ENCODE data around the gene PABPN1. TPM values are rescaled to one million over a fixed set of nuclear protein-coding genes. Genes with fewer than 3 reads are reported as not detected.

The PABPN1 gene
- 140 to 168 TPM (median 158 TPM) in 5 replicates for total RNA-seq (2022; extraction: Qiagen RNA extraction; ENCODE audit: low read depth)

GRCh38 chr14:23320584-23321571 lies at the start of gene PABPN1:
Gene PABPN1 (plus strand): TSS chr14:23321457. CDS start chr14:23321470, 13 bp downstream.

DNA sequence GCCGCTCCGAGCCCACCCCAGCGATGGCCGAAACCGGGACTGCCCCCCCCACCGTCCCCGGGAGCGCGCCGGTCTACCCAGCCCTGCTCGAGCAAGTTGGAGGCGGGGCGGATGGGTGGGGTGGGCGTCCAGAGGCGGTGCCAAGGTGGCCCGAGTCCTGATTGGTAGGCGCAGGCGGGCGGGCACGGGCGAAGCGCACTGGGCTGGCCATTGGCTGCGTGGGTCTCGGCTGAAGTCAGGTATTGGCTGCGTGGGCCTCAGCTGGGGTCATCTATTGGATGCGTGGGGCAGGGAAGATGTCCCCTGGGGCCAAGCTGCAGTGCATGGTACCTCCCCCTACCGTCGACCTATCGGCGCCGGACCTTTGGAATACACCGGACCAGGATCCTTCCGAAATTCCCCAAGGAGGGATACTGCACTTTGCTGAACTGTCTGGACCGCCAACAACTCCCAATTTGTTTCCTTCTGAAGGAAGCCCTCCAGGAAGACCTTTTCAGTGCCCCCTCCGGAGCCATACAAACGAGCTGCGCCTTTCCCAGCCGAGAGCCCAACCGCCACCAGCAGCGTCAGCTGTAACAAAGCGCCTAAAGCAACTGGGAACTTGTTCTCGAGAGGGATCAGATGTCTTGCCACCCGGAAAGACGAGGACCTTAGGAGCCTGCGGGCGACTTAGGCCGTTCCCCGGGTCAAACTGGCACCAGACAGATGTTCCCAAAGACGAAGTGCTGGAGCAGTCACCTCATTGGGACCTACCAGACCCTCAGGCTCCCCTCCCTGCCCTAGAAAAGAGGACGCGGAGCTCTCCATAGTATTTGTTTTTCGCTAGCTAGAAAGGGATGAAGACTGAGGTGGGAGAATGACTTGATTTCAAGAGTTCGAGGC lies 35.0 kb upstream of the PABPN1 start, which contains the start of gene HOMEZ:
TSS of gene HOMEZ (minus strand) at position 113 of the 882 bp plus-strand sequence. CDS start 180 bp downstream, outside the sequence.

DNA sequence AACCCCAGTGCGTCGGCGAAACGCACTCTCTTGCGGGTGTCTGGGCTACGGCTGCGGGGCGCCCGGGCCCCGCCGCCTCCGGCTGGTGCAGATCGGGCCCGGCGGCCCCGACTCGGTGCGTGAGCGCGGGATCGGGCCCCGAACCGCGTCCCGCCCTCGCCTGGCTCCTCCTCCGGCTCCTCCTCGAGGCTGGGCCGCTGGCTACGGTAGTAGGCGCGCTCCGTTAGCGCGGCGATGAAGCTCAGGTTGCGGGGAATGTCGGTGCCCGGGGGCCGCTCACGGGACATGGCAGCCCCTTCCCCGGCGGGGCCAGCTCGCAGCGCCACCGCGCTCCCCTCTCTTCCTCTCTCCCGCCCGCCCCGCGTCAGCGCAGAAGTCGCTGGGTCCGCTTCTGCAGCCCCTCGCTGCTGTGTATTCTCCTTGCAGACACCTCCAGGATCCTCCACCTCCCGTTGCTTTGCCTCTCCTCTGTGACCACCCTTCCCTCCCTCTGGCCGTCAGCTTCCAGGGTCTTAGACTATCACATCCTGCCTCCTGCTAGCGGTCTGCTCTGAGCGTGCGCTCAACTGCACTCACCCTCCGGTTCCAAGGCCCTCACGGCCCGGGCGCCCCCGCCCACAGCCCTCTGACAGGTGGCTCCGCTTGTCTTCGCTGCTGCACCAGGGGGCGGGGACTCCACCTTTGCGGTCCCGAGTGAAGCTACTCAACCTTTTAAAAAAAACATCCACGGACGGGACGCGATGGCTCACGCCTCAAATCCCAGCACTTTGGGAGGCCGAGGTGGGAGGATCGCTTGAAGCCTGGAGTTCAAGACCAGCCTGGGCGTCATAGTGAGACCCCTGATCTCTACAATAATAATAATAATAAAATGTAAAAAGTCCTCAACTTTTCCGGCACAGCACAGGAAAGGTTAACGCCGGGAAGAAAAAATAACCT lies 18.7 kb upstream of the PABPN1 start, which contains the start of gene PPP1R3E:
TSS of gene PPP1R3E (minus strand) at position 570 of the 936 bp plus-strand sequence. CDS start at position 287, 283 bp downstream.

GRCh38 chr14:23306412-23307145 lies 14.7 kb upstream of the PABPN1 start, which contains the start of gene BCL2L2:
Gene BCL2L2 (plus strand): TSS chr14:23306833. CDS start chr14:23307768, 935 bp downstream.

GRCh38 chr14:23352506-23353432 lies 31.5 kb downstream of the PABPN1 start, which contains the start of gene SLC22A17:
Gene SLC22A17 (minus strand): TSS chr14:23352887.

DNA sequence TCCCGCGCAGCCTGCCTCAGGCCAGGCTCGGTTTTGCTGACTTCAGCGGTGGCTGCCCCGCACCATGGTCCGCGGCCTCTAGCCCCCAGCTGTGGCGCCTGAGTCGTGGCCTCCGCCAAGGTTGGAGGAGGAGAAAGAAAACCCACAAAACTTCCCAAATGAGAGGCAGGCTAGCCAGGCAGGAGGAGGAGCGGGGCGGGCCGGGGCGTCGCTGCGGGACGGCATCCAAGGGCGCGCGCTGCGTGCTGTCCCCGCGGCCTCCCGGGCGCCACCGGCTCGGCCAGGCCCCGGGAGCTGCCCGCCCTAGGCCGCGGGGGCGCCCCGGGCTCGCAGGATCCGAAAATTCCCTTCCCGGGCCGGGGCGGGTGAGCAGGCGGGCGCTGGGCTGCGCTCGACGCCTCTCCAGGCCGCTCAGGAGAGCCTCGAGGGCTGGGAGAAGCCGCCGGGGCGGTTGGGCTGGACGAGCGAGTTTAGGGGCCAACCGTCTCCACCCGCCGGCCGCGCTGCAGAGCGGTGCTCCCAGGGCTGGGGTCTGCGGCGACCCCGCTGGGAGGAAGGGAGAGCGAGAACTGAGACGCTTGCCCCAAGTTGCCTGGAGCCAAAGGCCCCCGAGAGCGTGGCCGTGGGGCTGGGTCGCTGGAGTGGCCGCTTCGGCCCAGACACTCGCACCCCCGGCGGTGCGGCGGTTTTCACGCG lies 43.9 kb downstream of the PABPN1 start, which contains the start of gene EFS:
TSS of gene EFS (minus strand) at position 137 of the 696 bp plus-strand sequence. CDS start 147 bp downstream, outside the sequence.

DNA sequence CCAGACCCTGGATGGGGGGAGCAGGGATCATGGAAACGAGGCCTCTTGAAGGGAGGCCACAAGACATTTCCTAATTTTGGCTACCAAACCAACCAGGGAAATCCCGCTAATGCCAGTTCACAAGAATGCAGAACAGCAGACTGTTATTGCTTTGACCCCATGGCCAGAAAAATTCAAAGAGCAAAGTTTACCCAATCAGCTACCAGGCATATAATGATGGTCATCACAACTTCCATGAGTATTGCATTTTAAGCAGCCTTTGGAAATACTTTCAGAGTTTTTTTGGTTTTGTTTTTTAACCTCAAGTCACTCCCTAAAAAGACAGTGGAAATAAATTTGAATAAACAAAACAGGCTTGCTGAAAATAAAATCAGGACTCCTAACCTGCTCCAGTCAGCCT lies 51.3 kb downstream of the PABPN1 start, which contains the start of gene IL25:
TSS of gene IL25 (plus strand) at position 301 of the 400 bp plus-strand sequence.

Other genes starting within 250 kb of the PABPN1 start
- 109 to 121 TPM (median 111 TPM) in 5 replicates for gene ACIN1, start 226.3 kb upstream of the PABPN1 start, total RNA-seq (2022; extraction: Qiagen RNA extraction; ENCODE audit: low read depth)
- gene C14orf119, start 226.0 kb upstream of the PABPN1 start, total RNA-seq (2022; extraction: Qiagen RNA extraction; ENCODE audit: low read depth): 77.8 to 107 TPM (median 105 TPM) in 5 replicates
- not detected in 5 replicates for gene CIROP, start 216.5 kb upstream of the PABPN1 start, total RNA-seq (2022; extraction: Qiagen RNA extraction; ENCODE audit: low read depth)
- gene CEBPE, start 202.2 kb upstream of the PABPN1 start, total RNA-seq (2022; extraction: Qiagen RNA extraction; ENCODE audit: low read depth): 0.05 to 0.06 TPM in 2 of 5 replicates, not detected in the others
- gene SLC7A8, start 137.8 kb upstream of the PABPN1 start, total RNA-seq (2022; extraction: Qiagen RNA extraction; ENCODE audit: low read depth): 0.25 to 0.69 TPM (median 0.34 TPM) in 5 replicates
- gene RNF212B, start 83.5 kb upstream of the PABPN1 start, total RNA-seq (2022; extraction: Qiagen RNA extraction; ENCODE audit: low read depth): not detected in 5 replicates
- gene HOMEZ, start 35.3 kb upstream of the PABPN1 start, total RNA-seq (2022; extraction: Qiagen RNA extraction; ENCODE audit: low read depth): 6.6 to 9.4 TPM (median 8.4 TPM) in 5 replicates
- gene PPP1R3E, start 18.6 kb upstream of the PABPN1 start, total RNA-seq (2022; extraction: Qiagen RNA extraction; ENCODE audit: low read depth): 3.3 to 5.4 TPM (median 4.4 TPM) in 5 replicates
- gene BCL2L2, start 14.6 kb upstream of the PABPN1 start, total RNA-seq (2022; extraction: Qiagen RNA extraction; ENCODE audit: low read depth): 19.4 to 23.1 TPM (median 21.3 TPM) in 5 replicates
- gene SLC22A17, start 31.4 kb downstream of the PABPN1 start, total RNA-seq (2022; extraction: Qiagen RNA extraction; ENCODE audit: low read depth): 5.8 to 7.9 TPM (median 6.6 TPM) in 5 replicates
- gene EFS, start 43.7 kb downstream of the PABPN1 start, total RNA-seq (2022; extraction: Qiagen RNA extraction; ENCODE audit: low read depth): not detected in 5 replicates
- gene IL25, start 51.4 kb downstream of the PABPN1 start, total RNA-seq (2022; extraction: Qiagen RNA extraction; ENCODE audit: low read depth): not detected in 5 replicates
- not detected in 5 replicates for gene CMTM5, start 55.6 kb downstream of the PABPN1 start, total RNA-seq (2022; extraction: Qiagen RNA extraction; ENCODE audit: low read depth)
- not detected in 5 replicates for gene MYH6, start 86.8 kb downstream of the PABPN1 start, total RNA-seq (2022; extraction: Qiagen RNA extraction; ENCODE audit: low read depth)
- not detected in 5 replicates for gene MYH7, start 114.2 kb downstream of the PABPN1 start, total RNA-seq (2022; extraction: Qiagen RNA extraction; ENCODE audit: low read depth)
- 64.5 to 68.9 TPM (median 66.7 TPM) in 5 replicates for gene NGDN, start 148.2 kb downstream of the PABPN1 start, total RNA-seq (2022; extraction: Qiagen RNA extraction; ENCODE audit: low read depth)
- 0.36 to 1.7 TPM (median 1.5 TPM) in 5 replicates for gene ZFHX2, start 230.3 kb downstream of the PABPN1 start, total RNA-seq (2022; extraction: Qiagen RNA extraction; ENCODE audit: low read depth)
- 12.8 to 14.9 TPM (median 13.5 TPM) in 5 replicates for gene THTPA, start 234.8 kb downstream of the PABPN1 start, total RNA-seq (2022; extraction: Qiagen RNA extraction; ENCODE audit: low read depth)
- gene AP1G2, start 246.3 kb downstream of the PABPN1 start, total RNA-seq (2022; extraction: Qiagen RNA extraction; ENCODE audit: low read depth): 36.8 to 56.9 TPM (median 49.3 TPM) in 5 replicates

All from A549 treated with DMSO at 1 μM for 4 hours (cell line).